ENCODE data around the gene PRODH. TPM values are rescaled to one million over a fixed set of nuclear protein-coding genes. Genes with fewer than 3 reads are reported as not detected.

The PRODH gene
- polyA plus RNA-seq (2013) = 2.2 TPM

- no peak for DNase-seq
- no peaks in the 10 kb centered on the region for H3K4me1 ChIP-seq (ENCODE audit: control extremely low read depth in 1 of 4, control insufficient read depth in 4 of 4, insufficient read depth in 4 of 4, low read length in 3 of 4)
- H3K4me3 ChIP-seq (ENCODE audit: control insufficient read depth in 1 of 7, extremely low read depth in 1 of 7, insufficient read depth in 4 of 7, low read depth in 2 of 7, low read length in 6 of 7) = no peak within 1 kb of the TSS
- no peaks in the 10 kb centered on the region for H3K36me3 ChIP-seq (ENCODE audit: control insufficient read depth in 4 of 4, insufficient read depth in 4 of 4, low read length in 3 of 4)
- no peaks in the 10 kb centered on the region for H3K27me3 ChIP-seq (replicated peaks in 2 of 5; ENCODE audit: control insufficient read depth in 4 of 5, insufficient read depth in 5 of 5, low read length in 4 of 5)
- ChIA-PET POLR2A (no interaction called here), CTCF (interaction anchor here (0.9 to 1.5 kb wide), 2 partner anchors 9 to 28 kb away, joined by 3 to 4 read pairs; no protein-coding TSS in a partner anchor)
- no peak within 1 kb of the TSS for H3K27ac ChIP-seq (ENCODE audit: insufficient read depth in 1 of 2, low read depth in 1 of 2, low read length in 2 of 2, poor library complexity in 1 of 2, severe bottlenecking in 2 of 2)
- H3K9me3 ChIP-seq (ENCODE audit: control extremely low read depth in 1 of 5, control insufficient read depth in 4 of 5, insufficient read depth in 2 of 5, low read depth in 1 of 5, low read length in 4 of 5) = no peaks in the 10 kb centered on the region
- WGBS (ENCODE audit: insufficient coverage) = no CpG with 5 or more reads among the region's 67 CpGs
Observed at GRCh38 chr22:18935889-18936529, at the start of gene PRODH. Gene PRODH (minus strand): TSS chr22:18936293. CDS start chr22:18936287, 6 bp downstream.

- DNase-seq = no peak
- no peaks in the 10 kb centered on the region for H3K4me1 ChIP-seq (ENCODE audit: control extremely low read depth in 1 of 4, control insufficient read depth in 4 of 4, insufficient read depth in 4 of 4, low read length in 3 of 4)
- no peak overlapping the region for H3K27ac ChIP-seq (ENCODE audit: insufficient read depth in 1 of 2, low read depth in 1 of 2, low read length in 2 of 2, poor library complexity in 1 of 2, severe bottlenecking in 2 of 2)
- CTCF ChIA-PET = no interaction called here
- 96% methylated on average over 21 of the region's 21 CpGs for WGBS (ENCODE audit: insufficient coverage)
- H3K4me3 ChIP-seq (ENCODE audit: control insufficient read depth in 1 of 7, extremely low read depth in 1 of 7, insufficient read depth in 4 of 7, low read depth in 2 of 7, low read length in 6 of 7) = no peak overlapping the region
- peaks cover 0 to 3% (median 3%) of the 10 kb centered on the region in 5 experiments for H3K9me3 ChIP-seq (ENCODE audit: control extremely low read depth in 1 of 5, control insufficient read depth in 4 of 5, insufficient read depth in 2 of 5, low read depth in 1 of 5, low read length in 4 of 5)
- no peaks in the 10 kb centered on the region for H3K27me3 ChIP-seq (replicated peaks in 2 of 5; ENCODE audit: control insufficient read depth in 4 of 5, insufficient read depth in 5 of 5, low read length in 4 of 5)
- POLR2A ChIA-PET = no interaction called here
- no peaks in the 10 kb centered on the region for H3K36me3 ChIP-seq (ENCODE audit: control insufficient read depth in 4 of 4, insufficient read depth in 4 of 4, low read length in 3 of 4)
Observed at GRCh38 chr22:18985780-18986179, 49.7 kb upstream of the PRODH start.

- WGBS (ENCODE audit: insufficient coverage) = 98% methylated on average over 9 of the region's 10 CpGs
Observed at GRCh38 chr22:18984564-18984963, 48.5 kb upstream of the PRODH start.

GRCh38 chr22:18983120-18983651, 47.1 kb upstream of the PRODH start:
- WGBS (ENCODE audit: insufficient coverage) = 93% methylated on average over 9 of the region's 9 CpGs
- Histone ChIP-seq H3K4me1 (ENCODE audit: control extremely low read depth in 1 of 4, control insufficient read depth in 4 of 4, insufficient read depth in 4 of 4, low read length in 3 of 4) (no peaks in the 10 kb centered on the region), H3K4me3 (ENCODE audit: control insufficient read depth in 1 of 7, extremely low read depth in 1 of 7, insufficient read depth in 4 of 7, low read depth in 2 of 7, low read length in 6 of 7) (no peak overlapping the region), H3K27me3 (replicated peaks in 2 of 5; ENCODE audit: control insufficient read depth in 4 of 5, insufficient read depth in 5 of 5, low read length in 4 of 5) (no peaks in the 10 kb centered on the region), H3K36me3 (ENCODE audit: control insufficient read depth in 4 of 4, insufficient read depth in 4 of 4, low read length in 3 of 4) (no peaks in the 10 kb centered on the region), H3K9me3 (ENCODE audit: control extremely low read depth in 1 of 5, control insufficient read depth in 4 of 5, insufficient read depth in 2 of 5, low read depth in 1 of 5, low read length in 4 of 5) (peaks cover 0 to 8% (median 4%) of the 10 kb centered on the region in 5 experiments), H3K27ac (ENCODE audit: insufficient read depth in 1 of 2, low read depth in 1 of 2, low read length in 2 of 2, poor library complexity in 1 of 2, severe bottlenecking in 2 of 2) (no peak overlapping the region)
- DNase-seq = no peak
- ChIA-PET CTCF (no interaction called here), POLR2A (no interaction called here)

More at GRCh38 chr22:18984564-18984963, 48.5 kb upstream of the PRODH start:
- no peak overlapping the region for H3K27ac ChIP-seq (ENCODE audit: insufficient read depth in 1 of 2, low read depth in 1 of 2, low read length in 2 of 2, poor library complexity in 1 of 2, severe bottlenecking in 2 of 2)
- DNase-seq = no peak
- ChIA-PET POLR2A (no interaction called here), CTCF (interaction anchor here (1.2 kb wide), 1 partner anchor 9 kb away, joined by 3 read pairs; no protein-coding TSS in a partner anchor)
- no peaks in the 10 kb centered on the region for H3K4me1 ChIP-seq (ENCODE audit: control extremely low read depth in 1 of 4, control insufficient read depth in 4 of 4, insufficient read depth in 4 of 4, low read length in 3 of 4)
- no peak overlapping the region for H3K4me3 ChIP-seq (ENCODE audit: control insufficient read depth in 1 of 7, extremely low read depth in 1 of 7, insufficient read depth in 4 of 7, low read depth in 2 of 7, low read length in 6 of 7)
- H3K36me3 ChIP-seq (ENCODE audit: control insufficient read depth in 4 of 4, insufficient read depth in 4 of 4, low read length in 3 of 4) = no peaks in the 10 kb centered on the region
- H3K27me3 ChIP-seq (replicated peaks in 2 of 5; ENCODE audit: control insufficient read depth in 4 of 5, insufficient read depth in 5 of 5, low read length in 4 of 5) = no peaks in the 10 kb centered on the region
- H3K9me3 ChIP-seq (ENCODE audit: control extremely low read depth in 1 of 5, control insufficient read depth in 4 of 5, insufficient read depth in 2 of 5, low read depth in 1 of 5, low read length in 4 of 5) = peaks cover 0 to 8% (median 4%) of the 10 kb centered on the region in 5 experiments

- Histone ChIP-seq H3K36me3 (ENCODE audit: control insufficient read depth in 4 of 4, insufficient read depth in 4 of 4, low read length in 3 of 4) (no peaks in the 10 kb centered on the region), H3K9me3 (ENCODE audit: control extremely low read depth in 1 of 5, control insufficient read depth in 4 of 5, insufficient read depth in 2 of 5, low read depth in 1 of 5, low read length in 4 of 5) (peaks cover 0 to 8% (median 4%) of the 10 kb centered on the region in 5 experiments), H3K4me3 (ENCODE audit: control insufficient read depth in 1 of 7, extremely low read depth in 1 of 7, insufficient read depth in 4 of 7, low read depth in 2 of 7, low read length in 6 of 7) (no peak overlapping the region), H3K27ac (ENCODE audit: insufficient read depth in 1 of 2, low read depth in 1 of 2, low read length in 2 of 2, poor library complexity in 1 of 2, severe bottlenecking in 2 of 2) (no peak overlapping the region), H3K4me1 (ENCODE audit: control extremely low read depth in 1 of 4, control insufficient read depth in 4 of 4, insufficient read depth in 4 of 4, low read length in 3 of 4) (no peaks in the 10 kb centered on the region), H3K27me3 (replicated peaks in 2 of 5; ENCODE audit: control insufficient read depth in 4 of 5, insufficient read depth in 5 of 5, low read length in 4 of 5) (no peaks in the 10 kb centered on the region)
- CTCF ChIA-PET = interaction anchor here (0.6 kb wide), 1 partner anchor 215 kb away, joined by 3 read pairs; no protein-coding TSS in a partner anchor
- DNase-seq = no peak
- POLR2A ChIA-PET = no interaction called here
Observed at GRCh38 chr22:18980829-18981228, 44.7 kb upstream of the PRODH start.

DNA sequence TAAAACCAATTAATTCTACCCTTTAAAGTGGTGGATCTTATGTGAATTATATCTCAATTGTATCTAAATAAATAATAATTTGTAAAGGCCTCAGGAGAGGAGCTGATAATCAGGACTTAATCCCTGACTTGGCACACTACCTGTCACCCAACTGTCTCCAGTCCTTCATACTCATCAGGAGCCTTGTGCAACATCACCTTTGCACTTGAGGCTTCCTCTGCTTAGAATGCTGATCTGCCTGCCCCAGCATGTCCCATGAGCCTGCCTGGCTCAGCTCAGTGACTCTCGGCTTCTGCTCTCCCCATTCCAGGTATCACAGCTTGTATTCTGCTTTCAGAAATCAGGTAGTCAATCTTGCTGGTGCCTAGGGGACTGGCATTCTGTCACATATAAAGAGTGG, 43.9 kb upstream of the PRODH start:
- WGBS (ENCODE audit: insufficient coverage) = 100% methylated on average over 1 of the region's 1 CpG

GRCh38 chr22:18978506-18978905, 42.4 kb upstream of the PRODH start:
- no peaks in the 10 kb centered on the region for H3K4me1 ChIP-seq (ENCODE audit: control extremely low read depth in 1 of 4, control insufficient read depth in 4 of 4, insufficient read depth in 4 of 4, low read length in 3 of 4)
- WGBS (ENCODE audit: insufficient coverage) = 90% methylated on average over 9 of the region's 9 CpGs
- CTCF ChIA-PET = no interaction called here
- H3K27me3 ChIP-seq (replicated peaks in 2 of 5; ENCODE audit: control insufficient read depth in 4 of 5, insufficient read depth in 5 of 5, low read length in 4 of 5) = no peaks in the 10 kb centered on the region
- no peaks in the 10 kb centered on the region for H3K36me3 ChIP-seq (ENCODE audit: control insufficient read depth in 4 of 4, insufficient read depth in 4 of 4, low read length in 3 of 4)
- DNase-seq = no peak
- no peak overlapping the region for H3K4me3 ChIP-seq (ENCODE audit: control insufficient read depth in 1 of 7, extremely low read depth in 1 of 7, insufficient read depth in 4 of 7, low read depth in 2 of 7, low read length in 6 of 7)
- POLR2A ChIA-PET = no interaction called here
- H3K9me3 ChIP-seq (ENCODE audit: control extremely low read depth in 1 of 5, control insufficient read depth in 4 of 5, insufficient read depth in 2 of 5, low read depth in 1 of 5, low read length in 4 of 5) = peaks cover 0 to 8% (median 4%) of the 10 kb centered on the region in 5 experiments
- H3K27ac ChIP-seq (ENCODE audit: insufficient read depth in 1 of 2, low read depth in 1 of 2, low read length in 2 of 2, poor library complexity in 1 of 2, severe bottlenecking in 2 of 2) = no peak overlapping the region

More for the DNA sequence above, 43.9 kb upstream of the PRODH start:
- Histone ChIP-seq H3K4me3 (ENCODE audit: control insufficient read depth in 1 of 7, extremely low read depth in 1 of 7, insufficient read depth in 4 of 7, low read depth in 2 of 7, low read length in 6 of 7) (no peak overlapping the region), H3K27ac (ENCODE audit: insufficient read depth in 1 of 2, low read depth in 1 of 2, low read length in 2 of 2, poor library complexity in 1 of 2, severe bottlenecking in 2 of 2) (no peak overlapping the region), H3K27me3 (replicated peaks in 2 of 5; ENCODE audit: control insufficient read depth in 4 of 5, insufficient read depth in 5 of 5, low read length in 4 of 5) (no peaks in the 10 kb centered on the region), H3K4me1 (ENCODE audit: control extremely low read depth in 1 of 4, control insufficient read depth in 4 of 4, insufficient read depth in 4 of 4, low read length in 3 of 4) (no peaks in the 10 kb centered on the region), H3K9me3 (ENCODE audit: control extremely low read depth in 1 of 5, control insufficient read depth in 4 of 5, insufficient read depth in 2 of 5, low read depth in 1 of 5, low read length in 4 of 5) (peaks cover 0 to 8% (median 4%) of the 10 kb centered on the region in 5 experiments), H3K36me3 (ENCODE audit: control insufficient read depth in 4 of 4, insufficient read depth in 4 of 4, low read length in 3 of 4) (no peaks in the 10 kb centered on the region)
- ChIA-PET CTCF (no interaction called here), POLR2A (no interaction called here)
- no peak for DNase-seq
